ENCODE measurements around the gene ESAM.
A peak's percentile ranks its signal among the peaks of the same experiment; 100 is the strongest.

ESAM gene

DNA sequence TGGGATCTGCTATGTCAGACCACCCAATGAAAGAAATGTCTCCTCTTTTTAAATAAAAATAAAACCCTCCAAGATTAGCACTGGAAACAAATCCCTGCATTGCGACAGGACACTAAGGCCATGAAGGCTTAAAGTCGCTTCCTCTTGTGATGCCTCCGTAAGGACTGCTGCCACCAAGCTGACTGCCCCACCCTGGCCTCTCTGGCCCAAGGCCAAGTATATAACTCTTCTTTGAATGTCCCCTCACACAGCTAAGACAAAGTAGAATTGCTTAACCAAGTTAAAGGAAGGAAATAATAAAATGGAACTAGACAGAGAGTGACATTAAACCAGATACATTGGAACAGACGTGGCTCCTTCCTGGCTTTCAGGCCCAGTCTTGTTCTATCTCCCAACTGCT, 29.9 kb downstream of the ESAM start:
- no peak for DNase-seq

DNA sequence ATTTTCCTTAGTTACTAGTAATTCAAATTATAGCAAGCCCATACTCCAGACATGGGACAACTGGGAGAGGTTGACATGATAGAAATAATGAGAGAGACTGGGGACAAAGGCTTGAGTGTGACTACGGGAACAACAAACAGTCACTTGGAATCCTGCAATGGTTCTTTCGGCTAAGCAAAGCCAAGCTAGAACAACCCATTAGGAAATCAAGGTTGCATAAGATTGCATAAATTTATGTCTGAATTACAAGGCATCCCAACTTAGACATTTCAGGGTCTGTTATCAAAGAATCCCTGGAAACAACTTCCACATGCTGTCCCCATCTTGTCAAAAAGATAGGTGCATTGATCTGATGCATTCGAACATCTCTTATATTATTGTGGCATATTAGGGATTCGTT, 32.5 kb downstream of the ESAM start:
- DNase-seq, result no peak

GRCh38 chr11:124728134-124728533, 34.0 kb downstream of the ESAM start:
- DNase-seq, result no peak

DNA sequence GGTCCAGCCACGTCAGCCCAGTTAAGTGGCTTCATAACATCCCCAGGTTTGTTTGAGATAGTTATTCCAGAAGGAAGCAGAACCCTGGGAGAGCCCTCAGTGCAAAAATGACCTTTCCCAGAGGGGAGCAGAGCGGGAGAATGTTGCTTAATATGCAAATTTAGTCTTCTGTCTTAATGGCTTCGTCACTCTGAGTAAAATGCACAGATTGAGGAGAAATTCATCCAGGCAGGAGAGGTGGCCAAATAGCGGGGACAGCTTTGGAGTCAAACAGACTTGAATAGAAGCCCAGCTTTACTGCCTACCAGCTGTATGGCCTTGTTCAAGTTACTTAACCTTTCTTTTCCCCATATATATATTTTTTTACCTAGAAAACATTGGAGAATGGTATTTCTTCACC, 34.6 kb downstream of the ESAM start:
- no peak for DNase-seq

GRCh38 chr11:124725719-124726105, 36.4 kb downstream of the ESAM start:
- DNase-seq, result peak; percentile 61

DNA sequence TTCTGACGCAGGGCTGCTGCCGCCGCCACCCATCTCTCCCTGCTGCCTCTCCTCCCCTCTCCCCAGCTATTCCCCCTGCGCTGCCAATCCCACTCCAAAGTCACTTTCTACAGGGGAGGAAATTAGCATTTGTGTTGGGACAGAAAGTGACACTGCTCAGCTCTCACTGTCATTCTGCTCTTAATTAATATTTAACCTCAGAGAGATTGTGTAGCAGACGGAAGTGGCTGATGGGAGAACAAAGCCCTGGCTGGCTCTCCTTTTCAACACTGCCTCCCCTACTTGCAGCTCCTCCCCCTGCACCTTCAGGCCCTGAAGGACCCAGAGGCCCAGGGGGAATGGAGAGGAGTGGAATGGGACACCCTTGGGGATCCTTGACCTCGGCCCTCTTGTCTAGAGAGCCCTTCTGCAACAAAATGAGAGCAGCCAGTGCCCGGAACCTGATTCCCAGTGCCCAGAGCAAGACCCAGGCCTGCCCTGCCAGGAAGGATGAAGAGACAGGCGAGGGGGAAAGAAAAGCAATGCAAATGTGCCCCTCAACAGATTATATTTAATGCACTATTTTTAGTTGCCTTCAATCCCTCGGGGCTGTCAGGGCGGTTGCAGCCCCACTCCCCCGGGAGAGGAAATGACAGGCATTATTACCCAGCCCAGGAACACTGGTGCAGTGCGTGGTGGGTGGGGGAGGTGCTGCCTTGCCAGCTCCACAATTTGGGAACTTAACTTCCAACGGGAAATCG, 36.9 kb downstream of the ESAM start:
- peak; percentile 24 for DNase-seq

DNA sequence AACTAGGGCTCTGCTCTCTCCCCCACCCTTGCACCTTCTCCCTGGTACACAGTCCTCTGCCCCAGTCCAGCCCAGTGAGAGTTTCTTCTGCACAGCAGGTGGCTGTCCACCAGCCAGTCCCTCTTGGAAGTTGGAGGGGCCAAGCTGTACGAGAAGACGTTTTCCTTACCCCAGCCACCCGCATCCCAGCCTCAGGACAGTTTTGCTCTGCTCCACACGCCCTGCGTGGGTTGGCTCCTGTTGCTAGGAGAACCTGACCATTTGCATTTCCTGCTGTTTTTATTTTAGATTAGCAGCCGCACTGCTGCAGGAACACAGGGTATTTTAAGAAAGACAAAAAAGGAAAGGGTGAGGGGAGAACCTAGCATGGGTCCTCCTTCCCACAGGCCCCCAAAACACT, 39.9 kb downstream of the ESAM start:
- DNase-seq, result no peak

DNA sequence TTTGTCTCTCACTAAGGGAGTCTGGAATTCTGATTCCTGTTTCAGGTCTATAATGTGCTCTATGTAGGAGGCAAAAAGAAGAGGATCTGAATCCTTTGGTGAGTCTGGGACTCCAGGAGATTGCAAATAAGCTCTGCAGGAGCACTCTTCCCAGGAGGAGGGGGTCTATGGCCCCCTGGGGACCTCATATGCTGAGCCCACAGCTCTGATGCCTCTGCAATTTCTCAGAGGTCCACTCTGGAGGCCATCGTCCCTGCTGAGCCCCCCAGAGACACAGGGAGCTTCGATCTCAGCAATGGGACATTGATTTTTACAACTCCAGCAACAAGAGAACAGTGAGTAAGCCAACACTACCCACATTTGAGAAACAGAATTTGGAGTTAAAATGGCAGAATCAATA, 42.6 kb downstream of the ESAM start:
- no peak for DNase-seq

- DNase-seq, result no peak
These were observed 43.3 kb downstream of the ESAM start for GRCh38 chr11:124718801-124719200.

GRCh38 chr11:124717786-124718651, 44.1 kb downstream of the ESAM start:
- peak; percentile 19 for DNase-seq

DNA sequence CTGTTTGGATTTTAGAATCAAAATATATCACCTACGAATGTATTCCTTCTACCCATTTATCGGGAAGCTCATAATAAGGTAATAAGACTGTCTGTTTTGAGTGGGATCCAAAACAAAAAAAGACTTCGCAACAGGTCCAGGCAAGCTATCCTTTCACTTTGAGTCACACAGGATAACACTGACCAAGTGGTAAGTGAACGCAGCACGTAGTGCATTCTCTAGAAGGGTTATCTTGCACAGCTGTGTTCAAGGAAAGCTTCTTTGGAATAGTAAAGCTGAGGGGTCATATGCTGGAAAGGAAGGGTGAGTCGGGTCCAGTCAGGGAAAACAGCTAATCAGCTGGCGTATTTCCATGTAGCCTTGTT, 44.7 kb downstream of the ESAM start:
- DNase-seq, result no peak

DNA sequence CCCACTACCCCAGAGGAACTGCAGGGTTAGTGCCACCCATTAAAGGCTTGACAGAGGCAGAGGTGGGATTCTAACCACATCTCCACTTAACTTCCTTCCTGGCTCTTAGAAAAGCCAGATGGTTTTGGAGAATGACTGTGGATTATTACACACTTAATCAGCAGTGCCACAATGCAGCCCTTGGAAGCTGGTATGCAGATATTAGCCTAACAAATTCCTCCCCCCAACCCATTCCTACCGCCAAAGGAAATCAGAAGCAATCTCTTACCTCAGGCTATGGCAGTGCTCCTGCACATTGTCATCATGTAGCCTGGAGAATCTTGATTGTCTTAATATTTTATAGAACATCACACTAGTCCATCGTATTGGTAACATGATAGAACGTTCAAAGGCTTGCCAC, 45.5 kb downstream of the ESAM start:
- peak; percentile 12 for DNase-seq

- no peak for DNase-seq
These were observed 49.7 kb downstream of the ESAM start for GRCh38 chr11:124712392-124712791.

GRCh38 chr11:124707829-124708228, 54.3 kb downstream of the ESAM start:
- no peak for DNase-seq

All from fibroblast of skin of back (primary cell).